OCI-LY3 (cell line): ENCODE results near the gene SRPX.

Experiments
- EZH2phosphoT487 ChIP-seq: fragments of 200-600 bp; shearing (Covaris generic); IDR thresholded peaks from 2 replicates; pipeline ENCODE4 v1.6.1; 2018; ENCODE audit warnings: antibody characterized with exemption, mixed run types, low read depth
- TF ChIP-seq, protein P1 (sequence below): fragments of 200-600, 300-600 bp; sonication (generic); IDR thresholded peaks from 2 replicates; pipeline ENCODE4 v1.5.1; 2014; ENCODE audit warnings: antibody characterized with exemption, low read length, low read depth

DNA sequence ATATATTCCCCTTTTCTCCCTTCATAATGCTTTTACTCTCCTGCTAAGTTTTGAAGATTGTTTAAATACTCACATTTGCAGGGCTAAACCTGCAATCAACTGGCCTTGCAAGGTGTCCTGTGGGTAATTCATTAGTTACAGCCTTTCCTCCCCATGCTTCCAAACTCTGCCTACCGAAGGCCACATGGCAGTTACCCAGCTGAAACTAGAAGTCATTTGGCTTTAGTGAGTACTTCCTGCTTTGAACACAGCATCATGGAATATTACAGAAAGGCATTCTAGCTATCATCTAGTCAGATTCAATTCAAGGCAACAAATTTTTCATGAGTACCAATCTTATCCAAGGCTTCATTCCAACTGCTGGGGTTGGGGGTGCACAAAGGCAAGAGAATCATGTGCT is 55.6 kb downstream of the SRPX start:
- TF ChIP-seq, protein P1, sequence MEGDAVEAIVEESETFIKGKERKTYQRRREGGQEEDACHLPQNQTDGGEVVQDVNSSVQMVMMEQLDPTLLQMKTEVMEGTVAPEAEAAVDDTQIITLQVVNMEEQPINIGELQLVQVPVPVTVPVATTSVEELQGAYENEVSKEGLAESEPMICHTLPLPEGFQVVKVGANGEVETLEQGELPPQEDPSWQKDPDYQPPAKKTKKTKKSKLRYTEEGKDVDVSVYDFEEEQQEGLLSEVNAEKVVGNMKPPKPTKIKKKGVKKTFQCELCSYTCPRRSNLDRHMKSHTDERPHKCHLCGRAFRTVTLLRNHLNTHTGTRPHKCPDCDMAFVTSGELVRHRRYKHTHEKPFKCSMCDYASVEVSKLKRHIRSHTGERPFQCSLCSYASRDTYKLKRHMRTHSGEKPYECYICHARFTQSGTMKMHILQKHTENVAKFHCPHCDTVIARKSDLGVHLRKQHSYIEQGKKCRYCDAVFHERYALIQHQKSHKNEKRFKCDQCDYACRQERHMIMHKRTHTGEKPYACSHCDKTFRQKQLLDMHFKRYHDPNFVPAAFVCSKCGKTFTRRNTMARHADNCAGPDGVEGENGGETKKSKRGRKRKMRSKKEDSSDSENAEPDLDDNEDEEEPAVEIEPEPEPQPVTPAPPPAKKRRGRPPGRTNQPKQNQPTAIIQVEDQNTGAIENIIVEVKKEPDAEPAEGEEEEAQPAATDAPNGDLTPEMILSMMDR: no peak
- no peak for TF ChIP-seq EZH2phosphoT487
